Regular cardiac myocyte (primary cell): Measurements from ENCODE around the gene ATP8A2. TPM values are rescaled to one million over a fixed set of nuclear protein-coding genes. Genes with fewer than 3 reads are reported as not detected.

Source experiments
- total RNA-seq: library from RNA; depleted of rRNA; stranded (reverse); fragments of >200 nt; gene quantifications from 2 replicates; pipeline ENCODE4 v1.2.3, GENCODE V29; 2014

ATP8A2 gene
- under 0.01 TPM in 1 of 2 replicates, not detected in the other for total RNA-seq

GRCh38 chr13:25371875-25372283 lies at the start of gene ATP8A2:
TSS of gene ATP8A2 (plus strand) at chr13:25371974. CDS start at chr13:25372213, 239 bp downstream.

DNA sequence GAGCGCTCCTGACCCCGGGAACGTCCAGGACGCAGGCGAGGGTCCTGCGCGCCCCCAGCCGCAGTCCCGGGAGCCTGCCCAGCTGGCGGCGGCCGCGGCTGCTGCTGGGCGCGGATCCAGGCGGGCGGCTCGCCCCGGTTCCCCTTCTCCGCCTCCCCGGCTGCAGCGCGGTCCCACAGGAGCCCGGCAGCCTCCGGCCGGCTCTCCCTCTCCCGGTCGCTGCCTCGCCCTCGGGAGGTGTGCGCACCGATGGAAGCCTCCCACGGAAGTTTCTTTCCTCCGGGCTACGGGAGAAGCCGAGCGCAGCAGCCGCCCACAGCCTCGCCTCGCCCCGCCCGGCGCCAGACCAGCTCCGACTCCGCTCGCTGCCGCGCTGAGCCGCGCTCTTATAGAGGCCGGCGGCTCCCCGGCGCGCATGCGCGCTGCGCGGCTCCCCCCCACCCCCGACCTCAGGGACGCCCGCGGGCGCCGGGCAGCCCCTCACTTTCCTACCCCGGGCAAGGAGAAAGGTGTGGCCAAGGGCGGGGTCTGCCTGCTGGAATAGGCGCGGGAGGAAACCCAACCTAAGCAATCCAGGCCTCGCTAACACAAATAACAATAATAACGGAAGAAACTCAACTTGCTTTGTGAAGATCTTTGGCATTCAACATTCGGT lies 680.0 kb downstream of the ATP8A2 start, which contains the start of gene SHISA2:
Gene SHISA2, minus strand, starts transcription at position 360 of the 655 bp plus-strand sequence. CDS start 1,041 bp downstream, outside the sequence.

Other genes with a start within 250 kb of the ATP8A2 start
- gene AMER2, start 199.7 kb upstream of the ATP8A2 start, total RNA-seq = not detected in 2 replicates
- 26.5 and 31.6 TPM in 2 replicates for gene MTMR6, start 84.5 kb upstream of the ATP8A2 start, total RNA-seq
- gene NUP58, start 70.3 kb upstream of the ATP8A2 start, total RNA-seq = 89.0 and 109 TPM in 2 replicates